ENCODE data around the gene NLRP12.

NLRP12 gene

GRCh38 chr19:53810187-53810546 lies 13.9 kb downstream of the NLRP12 start:
- in situ Hi-C loops (cut with HindIII; ENCODE audit: low pct_ligation_motif_present, low sequenced_read_pairs) = no loop called here
- Histone ChIP-seq H3K36me3 (replicated peaks) (no peaks in the 10 kb centered on the region), H3K4me3 (ENCODE audit: low read depth, low read length) (no peak overlapping the region), H3K27me3 (replicated peaks) (no peaks in the 10 kb centered on the region), H3K27ac (no peak overlapping the region)
- no peak for DNase-seq
- TF ChIP-seq CTCF (IDR thresholded peaks at IDR 0.05; ENCODE audit: low read depth, low read length, missing control alignments) = no peak

GRCh38 chr19:53809518-53810186 lies 14.5 kb downstream of the NLRP12 start:
- no peak for DNase-seq
- Histone ChIP-seq H3K36me3 (replicated peaks) (no peaks in the 10 kb centered on the region), H3K4me3 (ENCODE audit: low read depth, low read length) (no peak overlapping the region), H3K27me3 (replicated peaks) (no peaks in the 10 kb centered on the region), H3K27ac (no peak overlapping the region)
- peak; percentile 51 for TF ChIP-seq CTCF (IDR thresholded peaks at IDR 0.05; ENCODE audit: low read depth, low read length, missing control alignments)
- in situ Hi-C loops (cut with HindIII; ENCODE audit: low pct_ligation_motif_present, low sequenced_read_pairs) = no loop called here

GRCh38 chr19:53808710-53809125 lies 15.4 kb downstream of the NLRP12 start:
- no peaks in the 10 kb centered on the region for H3K36me3 ChIP-seq (replicated peaks)
- peak; percentile 77 for TF ChIP-seq CTCF (IDR thresholded peaks at IDR 0.05; ENCODE audit: low read depth, low read length, missing control alignments)
- peak; percentile 32 for DNase-seq
- H3K27ac ChIP-seq = no peak overlapping the region
- no peaks in the 10 kb centered on the region for H3K27me3 ChIP-seq (replicated peaks)
- no peak overlapping the region for H3K4me3 ChIP-seq (ENCODE audit: low read depth, low read length)
- in situ Hi-C loops (cut with HindIII; ENCODE audit: low pct_ligation_motif_present, low sequenced_read_pairs) = no loop called here

GRCh38 chr19:53801257-53801656 lies 22.9 kb downstream of the NLRP12 start:
- DNase-seq = no peak
- no peak overlapping the region for H3K27ac ChIP-seq
- in situ Hi-C loops (cut with HindIII; ENCODE audit: low pct_ligation_motif_present, low sequenced_read_pairs) = no loop called here
- TF ChIP-seq CTCF (IDR thresholded peaks at IDR 0.05; ENCODE audit: low read depth, low read length, missing control alignments) = no peak
- no peaks in the 10 kb centered on the region for H3K36me3 ChIP-seq (replicated peaks)
- H3K27me3 ChIP-seq (replicated peaks) = no peaks in the 10 kb centered on the region
- H3K4me3 ChIP-seq (ENCODE audit: low read depth, low read length) = no peak overlapping the region

- in situ Hi-C loops (cut with HindIII; ENCODE audit: low pct_ligation_motif_present, low sequenced_read_pairs) = no loop called here
- H3K27me3 ChIP-seq (replicated peaks) = no peaks in the 10 kb centered on the region
- no peak for DNase-seq
- no peak overlapping the region for H3K27ac ChIP-seq
- no peaks in the 10 kb centered on the region for H3K36me3 ChIP-seq (replicated peaks)
- H3K4me3 ChIP-seq (ENCODE audit: low read depth, low read length) = no peak overlapping the region
- no peak for TF ChIP-seq CTCF (IDR thresholded peaks at IDR 0.05; ENCODE audit: low read depth, low read length, missing control alignments)
Observed at GRCh38 chr19:53795019-53795418, 29.1 kb downstream of the NLRP12 start.
